Spleen (tissue), 7 donors: ENCODE results near the gene EDRF1.

Source experiments
- CTCF ChIP-seq, 11 experiments: fragments of 200-600 bp in 7 of 11; fragments of 450-650 bp in 4 of 11; sonication (generic) in 4 of 11; IDR thresholded peaks in 8 of 11; conservative IDR thresholded peaks in 3 of 11; 1 replicate in 7 of 11; 2 replicates in 4 of 11; pipeline versions ENCODE4 v1.4.0 to v1.8.0; 2016 to 2021; ENCODE audit warnings: antibody characterized with exemption in 11 of 11, inconsistent platforms in 4 of 11, mild to moderate bottlenecking in 1 of 11
- POLR2A ChIP-seq, 3 donors: fragments of 450-650 bp; IDR thresholded peaks; one replicate each; pipeline ENCODE4 v1.5.1; 2017; ENCODE audit warnings: antibody characterized with exemption in 3 of 3, mild to moderate bottlenecking in 1 of 3
- donor health status: DM: no; HTN: no; CAD: no; lungs with moderate emphysema.
- donor health status: DM: no; HTN: no; CAD: no.
- donor health status: DM: no; HTN: no; CAD: no.

DNA sequence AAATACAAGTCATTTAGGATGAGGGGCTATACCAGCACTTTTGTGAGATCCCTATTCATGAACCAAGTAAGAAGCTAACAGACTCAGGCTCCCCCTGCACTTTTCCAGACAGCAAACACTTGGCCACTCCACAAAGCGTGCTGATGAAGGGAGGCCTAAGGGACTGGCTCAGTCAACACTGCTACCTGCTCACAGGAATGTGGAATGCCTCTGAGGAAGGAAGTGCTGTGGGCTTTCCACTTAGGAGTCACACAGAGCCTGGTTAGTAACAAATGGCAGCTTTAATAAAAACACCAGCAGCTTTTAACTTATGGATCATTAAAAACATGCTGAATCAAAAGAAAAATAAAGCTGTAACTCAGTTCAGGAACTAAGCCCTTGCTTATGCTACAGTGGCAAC lies 88.5 kb downstream of the EDRF1 start:
- no peak for TF ChIP-seq POLR2A (IDR thresholded peaks at IDR 0.05)
- no peak for TF ChIP-seq CTCF (IDR thresholded peaks at IDR 0.05 in 8 of 11, conservative IDR thresholded peaks at IDR 0.05 in 3 of 11)
